Kidney (tissue), 14 donors: ENCODE data around the gene SOX15. TPM values are rescaled to one million over a fixed set of nuclear protein-coding genes. Genes with fewer than 3 reads are reported as not detected.

Experiments
- DNase-seq, 5 donors: peaks; one replicate each; pipeline ENCODE4 v3.0.0-alpha.2; 2013 to 2020
- FAIRE-seq: peaks from 2 replicates; lab custom pipeline; 2012; peaks lifted over from hg19 to GRCh38; lab: Jason Lieb, UNC
- H3K27ac ChIP-seq, 2 donors: one replicate each; pipeline ENCODE4 v1.7.0; 2013; ENCODE audit warnings: low read depth in 2 of 2, low read length in 2 of 2, inconsistent platforms in 1 of 2
- H3K27me3 ChIP-seq: one replicate; pipeline ENCODE4 v1.7.1; 2013; ENCODE audit warnings: low read length, inconsistent platforms; ENCODE audit not compliant: control insufficient read depth, insufficient read depth
- H3K36me3 ChIP-seq, 3 donors: one replicate each; pipeline versions ENCODE4 v1.7.0 to v1.7.1; 2013; ENCODE audit warnings: low read length in 3 of 3, control low read depth in 1 of 3, inconsistent platforms in 1 of 3; ENCODE audit not compliant: insufficient read depth in 3 of 3, control insufficient read depth in 2 of 3
- H3K4me1 ChIP-seq, 3 donors: one replicate each; pipeline versions ENCODE4 v1.7.0 to v1.7.1; 2013; ENCODE audit warnings: low read length in 3 of 3, inconsistent platforms in 1 of 3, low read depth in 1 of 3; ENCODE audit not compliant: control insufficient read depth in 2 of 3, insufficient read depth in 2 of 3
- H3K4me3 ChIP-seq, 3 donors: one replicate each; pipeline versions ENCODE4 v1.7.0 to v1.8.1; 2013; ENCODE audit warnings: low read length in 3 of 3, control low read depth in 1 of 3, inconsistent platforms in 1 of 3
- H3K9ac ChIP-seq, 3 donors: one replicate each; pipeline versions ENCODE4 v1.7.0 to v1.7.1; 2013; ENCODE audit warnings: low read length in 3 of 3, control low read depth in 1 of 3, inconsistent platforms in 1 of 3
- H3K9me3 ChIP-seq, 3 donors: one replicate each; pipeline versions ENCODE4 v1.7.0 to v1.7.1; 2013; ENCODE audit warnings: low read length in 3 of 3, control low read depth in 1 of 3, inconsistent platforms in 1 of 3; ENCODE audit not compliant: control insufficient read depth in 2 of 3, insufficient read depth in 1 of 3
- intact Hi-C: fragments of 100-400 bp; cut with DNase I; formaldehyde crosslinking; loops from one replicate; pipeline ENCODE4 v1.11.1; 2022
- polyA plus RNA-seq: library from polyadenylated mRNA; stranded (reverse); fragments of 350-450 nt; fragmentation: Illumina TruSeq; extraction: RNeasy Lipid Tissue Mini Kit (QIAGEN cat#74804); gene quantifications from one replicate; pipeline ENCODE4 v1.2.3, GENCODE V29; 2014; ENCODE audit warnings: low read depth, low replicate concordance; ENCODE audit not compliant: insufficient read depth
- total RNA-seq: library from RNA; stranded (reverse); fragmentation: NEBNext Ultra II Directional; extraction: Animal tissue kit (Norgen Biotek cat#: 25700); gene quantifications from one replicate; pipeline ENCODE4 v1.2.1, GENCODE V29; 2021
- TF ChIP-seq, protein P1 (sequence below): IDR thresholded peaks from 3 replicates; pipeline ENCODE4 v1.5.1; 2012; ENCODE audit warnings: mild to moderate bottlenecking, moderate library complexity, borderline replicate concordance; ENCODE audit not compliant: insufficient read depth; ENCODE audit errors: extremely low read depth
- donor health status: control.
- donor health status: control.
- donor health status: control.
- donor health status: control.
- donor health status: control.
- donor health status: DM: yes; HTN: yes; CAD: no.
- donor health status: Normal renal cell carcinoma (clear cell type).

SOX15 gene
- total and polyA plus RNA-seq, 2 donors from 2014 or later, result 0.80 to 0.88 TPM

DNA sequence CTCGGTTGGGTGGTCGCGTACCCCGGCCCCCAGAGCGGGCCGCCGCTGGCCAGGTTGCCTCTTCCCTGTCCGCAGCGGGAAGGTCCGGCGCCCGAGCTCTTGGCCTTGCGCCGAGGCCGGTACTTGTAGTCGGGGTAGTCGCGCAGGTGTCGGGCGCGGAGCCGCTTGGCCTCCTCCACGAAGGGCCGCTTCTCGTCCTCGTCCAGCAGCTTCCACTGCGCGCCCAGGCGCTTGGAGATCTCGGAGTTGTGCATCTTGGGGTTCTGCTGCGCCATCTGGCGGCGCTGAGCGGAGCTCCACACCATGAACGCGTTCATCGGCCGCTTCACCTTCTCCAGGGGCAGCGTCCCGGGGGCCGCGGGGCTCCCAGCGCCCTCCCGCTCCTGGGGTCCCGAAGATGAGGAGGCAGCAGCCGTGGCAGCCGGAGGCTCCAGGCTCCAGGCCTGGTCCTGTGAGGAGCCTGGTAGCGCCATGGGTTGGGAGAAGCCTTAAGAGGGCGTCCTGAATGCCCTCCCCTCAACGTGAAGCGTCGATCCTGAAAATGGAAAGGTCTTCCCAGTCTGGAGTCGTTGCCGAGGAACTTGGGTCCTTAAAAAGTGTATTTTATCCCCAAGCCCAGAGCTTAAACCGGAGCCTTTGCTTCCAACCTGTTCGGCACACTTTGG is 558 bp downstream of the SOX15 start:
- TF ChIP-seq, protein P1, sequence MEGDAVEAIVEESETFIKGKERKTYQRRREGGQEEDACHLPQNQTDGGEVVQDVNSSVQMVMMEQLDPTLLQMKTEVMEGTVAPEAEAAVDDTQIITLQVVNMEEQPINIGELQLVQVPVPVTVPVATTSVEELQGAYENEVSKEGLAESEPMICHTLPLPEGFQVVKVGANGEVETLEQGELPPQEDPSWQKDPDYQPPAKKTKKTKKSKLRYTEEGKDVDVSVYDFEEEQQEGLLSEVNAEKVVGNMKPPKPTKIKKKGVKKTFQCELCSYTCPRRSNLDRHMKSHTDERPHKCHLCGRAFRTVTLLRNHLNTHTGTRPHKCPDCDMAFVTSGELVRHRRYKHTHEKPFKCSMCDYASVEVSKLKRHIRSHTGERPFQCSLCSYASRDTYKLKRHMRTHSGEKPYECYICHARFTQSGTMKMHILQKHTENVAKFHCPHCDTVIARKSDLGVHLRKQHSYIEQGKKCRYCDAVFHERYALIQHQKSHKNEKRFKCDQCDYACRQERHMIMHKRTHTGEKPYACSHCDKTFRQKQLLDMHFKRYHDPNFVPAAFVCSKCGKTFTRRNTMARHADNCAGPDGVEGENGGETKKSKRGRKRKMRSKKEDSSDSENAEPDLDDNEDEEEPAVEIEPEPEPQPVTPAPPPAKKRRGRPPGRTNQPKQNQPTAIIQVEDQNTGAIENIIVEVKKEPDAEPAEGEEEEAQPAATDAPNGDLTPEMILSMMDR, result peak; percentile 89
- peak overlapping the region in 2 of 3 donors; percentile 32 to 40 for H3K9ac ChIP-seq
- peak overlapping the region in 1 of 3 donors; percentile 37 for H3K4me3 ChIP-seq
- intact Hi-C loops, result no loop called here
- no peaks in the 10 kb centered on the region for H3K9me3 ChIP-seq
- no peaks in the 10 kb centered on the region for H3K27me3 ChIP-seq
- peaks cover 0 to 11% (median 10%) of the 10 kb centered on the region in 3 donors for H3K4me1 ChIP-seq
- peak; percentile 88 to 95 (median 91) for DNase-seq
- FAIRE-seq, result no peak
- H3K27ac ChIP-seq, result no peak overlapping the region
- peaks cover 10 to 44% (median 33%) of the 10 kb centered on the region in 3 donors for H3K36me3 ChIP-seq

DNA sequence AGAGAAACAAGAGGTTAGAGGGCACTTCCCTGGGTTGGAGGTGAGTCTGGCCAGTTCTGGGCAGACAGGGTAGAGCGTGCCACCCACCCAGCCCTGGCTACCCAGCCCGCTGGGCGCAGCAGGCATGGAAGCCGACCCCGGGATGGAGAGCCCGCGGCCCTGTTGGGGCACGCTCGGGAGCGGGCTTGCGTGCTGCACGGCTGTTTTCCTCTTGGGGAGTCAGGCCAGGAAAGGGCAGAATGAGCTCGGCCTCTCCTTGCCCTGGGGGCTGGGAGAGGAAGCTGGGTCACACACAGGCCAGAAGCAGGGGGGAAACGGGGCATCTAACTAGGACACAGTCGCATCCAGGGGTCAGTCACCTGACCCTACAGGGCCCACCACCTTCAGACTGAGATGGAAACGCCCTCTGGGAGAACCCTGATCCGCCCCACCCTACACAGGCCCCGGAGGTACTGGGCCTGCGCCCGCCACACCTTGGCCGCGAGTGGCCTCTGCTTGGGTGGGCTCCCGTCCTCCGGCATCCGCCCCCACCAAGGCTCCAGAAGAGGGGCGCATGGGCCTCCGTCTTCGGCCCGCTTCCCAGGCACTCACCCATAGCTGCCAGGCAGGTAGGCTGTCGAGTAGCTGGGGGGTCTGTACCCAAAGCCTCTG is 1.2 kb downstream of the SOX15 start:
- DNase-seq, result peak in 1 of 5 donors; percentile 61
- FAIRE-seq, result no peak
- TF ChIP-seq, protein P1, result no peak
- H3K4me3 ChIP-seq, result peak overlapping the region in 1 of 3 donors; percentile 37
- H3K9me3 ChIP-seq, result no peaks in the 10 kb centered on the region
- peaks cover 3 to 37% (median 28%) of the 10 kb centered on the region in 3 donors for H3K36me3 ChIP-seq
- H3K27ac ChIP-seq, result no peak overlapping the region
- H3K27me3 ChIP-seq, result no peaks in the 10 kb centered on the region
- intact Hi-C loops, result no loop called here
- H3K9ac ChIP-seq, result peak overlapping the region in 2 of 3 donors; percentile 32 to 40
- peaks cover 0 to 14% (median 10%) of the 10 kb centered on the region in 3 donors for H3K4me1 ChIP-seq

DNA sequence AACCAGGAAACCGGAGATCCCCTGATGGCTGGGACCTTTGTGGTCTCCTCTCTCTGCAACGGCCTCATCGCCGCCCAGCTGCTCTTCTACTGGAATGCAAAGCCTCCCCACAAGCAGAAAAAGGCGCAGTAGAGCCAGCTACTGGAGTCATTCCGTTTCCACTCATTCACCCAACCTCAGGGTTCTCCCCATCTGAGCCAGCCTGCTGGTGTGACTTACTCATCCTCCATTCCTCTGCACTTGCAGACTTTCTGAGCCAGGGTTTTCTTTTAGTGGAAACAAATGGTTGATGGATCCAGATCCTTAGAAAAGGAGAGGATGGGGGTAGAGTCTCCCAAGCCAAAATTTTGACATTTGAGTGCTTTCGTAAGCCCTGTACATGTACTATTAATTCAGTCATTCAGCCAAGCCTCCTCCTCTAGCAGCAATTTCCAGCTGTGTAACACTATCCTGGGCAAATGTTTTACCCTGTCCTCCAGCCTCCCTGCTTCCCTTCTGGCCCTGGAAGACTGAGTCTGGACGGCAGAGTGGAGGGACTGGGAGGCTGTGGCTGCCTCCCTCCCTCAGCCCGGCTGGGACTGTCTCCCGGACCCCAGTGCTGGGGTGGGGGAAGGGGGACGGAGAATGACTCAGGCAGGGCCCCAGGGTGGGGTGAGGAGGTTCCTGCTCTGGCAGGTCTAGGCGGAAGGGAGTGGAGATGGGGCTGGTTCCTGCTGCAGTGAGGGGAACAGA is 2.3 kb downstream of the SOX15 start:
- Histone ChIP-seq H3K27ac (no peak overlapping the region), H3K9ac (no peak overlapping the region), H3K4me1 (peaks cover 0 to 22% (median 19%) of the 10 kb centered on the region in 3 donors), H3K27me3 (no peaks in the 10 kb centered on the region), H3K9me3 (no peaks in the 10 kb centered on the region), H3K36me3 (peaks cover 0 to 26% (median 18%) of the 10 kb centered on the region in 3 donors), H3K4me3 (no peak overlapping the region)
- intact Hi-C loops, result no loop called here
- TF ChIP-seq, protein P1, result no peak
- DNase-seq (peak in 1 of 5 donors; percentile 59), FAIRE-seq (no peak)
